NB4 (cell line): ENCODE data around the gene VWA3B.

ENCODE experiments used
- CTCF ChIP-seq: IDR thresholded peaks from one replicate; pipeline ENCODE4 v1.5.1; 2012; ENCODE audit warnings: low read depth, low read length
- MAX ChIP-seq: IDR thresholded peaks from 2 replicates; pipeline ENCODE4 v1.6.1; 2011; ENCODE audit warnings: low read depth, low read length

GRCh38 chr2:98356729-98357128 lies 269.8 kb downstream of the VWA3B start:
- TF ChIP-seq MAX, result no peak
- TF ChIP-seq CTCF, result no peak
